ENCODE results near the gene PDE7B. TPM values are rescaled to one million over a fixed set of nuclear protein-coding genes. Genes with fewer than 3 reads are reported as not detected.

The PDE7B gene
- total and polyA plus RNA-seq, 2 of the 8 experiments (the other 6 are each of a cell fraction or from before 2014, with no cell fraction given), result not detected

DNA sequence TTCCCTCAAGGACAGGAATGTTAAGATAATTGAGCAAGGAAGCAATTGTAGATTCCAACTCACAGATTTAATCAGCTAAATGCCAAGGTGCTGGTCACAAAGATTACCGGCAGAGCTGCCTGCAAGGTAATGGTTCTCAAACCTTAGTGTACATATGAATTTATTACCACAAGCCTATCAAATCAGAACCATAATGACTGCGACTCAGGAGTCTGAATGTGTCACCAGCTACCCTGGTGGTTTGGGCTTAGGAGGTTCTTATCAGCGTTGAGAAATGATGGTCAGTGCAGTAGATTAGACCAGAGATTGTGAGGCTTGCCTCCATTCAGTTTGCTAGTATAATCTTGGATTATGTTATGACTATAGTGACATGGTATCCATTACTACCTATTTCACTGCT lies 319.7 kb downstream of the PDE7B start:
- Histone ChIP-seq H4K20me1 (replicated peaks in 1 of 2; ENCODE audit: control insufficient read depth in 1 of 2, insufficient read depth in 2 of 2, low read length in 2 of 2) (no peaks in the 10 kb centered on the region), H3K79me2 (ENCODE audit: control insufficient read depth in 1 of 2, insufficient read depth in 2 of 2, low read length in 2 of 2) (no peaks in the 10 kb centered on the region), H3K4me1 (replicated peaks in 1 of 4; ENCODE audit: control insufficient read depth in 3 of 4, insufficient read depth in 4 of 4, low read length in 3 of 4) (no peaks in the 10 kb centered on the region), H3K9ac (replicated peaks in 1 of 4; ENCODE audit: extremely low read depth in 1 of 4, low read depth in 3 of 4, low read length in 3 of 4) (no peak overlapping the region), H2BK15ac (ENCODE audit: low read length) (no peak overlapping the region), H3K4me3 (ENCODE audit: extremely low read depth in 1 of 4, insufficient read depth in 2 of 4, low read depth in 3 of 4, low read length in 4 of 4) (no peak overlapping the region), H3K27ac (ENCODE audit: low read depth, low read length) (no peak overlapping the region), H3K23ac (ENCODE audit: insufficient read length) (no peak overlapping the region), H2AK5ac (ENCODE audit: low read depth, low read length) (no peak overlapping the region), H3K4ac (replicated peaks; ENCODE audit: insufficient read length, low read depth, low read length) (no peak overlapping the region), H3K79me1 (ENCODE audit: low read depth, low read length) (no peaks in the 10 kb centered on the region), H3K27me3 (replicated peaks in 1 of 4; ENCODE audit: control insufficient read depth in 3 of 4, extremely low read depth in 1 of 4, insufficient read depth in 3 of 4, low read length in 3 of 4) (no peaks in the 10 kb centered on the region), H3K56ac (replicated peaks; ENCODE audit: insufficient read length, low read depth, low read length) (no peak overlapping the region), H2BK5ac (ENCODE audit: low read depth, low read length) (no peak overlapping the region), H4K8ac (ENCODE audit: extremely low read depth, insufficient read depth, low read length) (no peak overlapping the region), H3K23me2 (ENCODE audit: low read depth, low read length) (no peaks in the 10 kb centered on the region), H2BK120ac (replicated peaks; ENCODE audit: low read depth, low read length) (no peak overlapping the region), H2AFZ (ENCODE audit: low read length) (no peak overlapping the region), H4K5ac (ENCODE audit: insufficient read length, low read depth, low read length) (no peak overlapping the region), H3K4me2 (ENCODE audit: insufficient read depth in 1 of 2, low read depth in 2 of 2, low read length in 2 of 2) (no peak overlapping the region), H3K36me3 (ENCODE audit: control insufficient read depth in 2 of 4, insufficient read depth in 4 of 4, low read length in 3 of 4) (no peaks in the 10 kb centered on the region), H4K91ac (replicated peaks; ENCODE audit: insufficient read length, low read length) (no peak overlapping the region), H3K18ac (ENCODE audit: extremely low read depth, low read length) (no peak overlapping the region), H2BK20ac (ENCODE audit: low read length) (no peak overlapping the region), H2BK12ac (ENCODE audit: low read depth, low read length) (no peak overlapping the region), H3K9me3 (ENCODE audit: insufficient read depth in 2 of 2, low read depth in 1 of 2, low read length in 1 of 2) (no peaks in the 10 kb centered on the region), H3K14ac (ENCODE audit: insufficient read length) (no peak overlapping the region)
- TF ChIP-seq SIX5 (IDR thresholded peaks at IDR 0.05; ENCODE audit: low read depth, low read length), result no peak
- TF ChIP-seq POLR2AphosphoS5 (IDR thresholded peaks at IDR 0.05; ENCODE audit: low read depth, low read length), result no peak
- FAIRE-seq (no peak), DNase-seq (ENCODE audit: low read depth in 1 of 2, low spot score in 2 of 2) (no peak)
- ChIA-PET CTCF (ENCODE audit: partially characterized antibody) (interaction anchor here (0.6 kb wide), 1 partner anchor 785 kb away, joined by 3 read pairs; no protein-coding TSS in a partner anchor), POLR2A (ENCODE audit: partially characterized antibody) (no interaction called here)
- 87% methylated on average over 3 of the region's 3 CpGs; no CpG with 5 or more reads in 1 of the 2 experiments for WGBS, 2 experiments (ENCODE audit: extremely low coverage in 1 of 2, insufficient coverage in 1 of 2, insufficient read length in 1 of 2, insufficient replicate concordance in 2 of 2, low coverage in 1 of 2, low lambda C conversion rate in 2 of 2, missing lambda C conversion rate in 1 of 2)

Data from H1 (cell line).